ENCODE data around the gene SCN11A.

SCN11A gene

DNA sequence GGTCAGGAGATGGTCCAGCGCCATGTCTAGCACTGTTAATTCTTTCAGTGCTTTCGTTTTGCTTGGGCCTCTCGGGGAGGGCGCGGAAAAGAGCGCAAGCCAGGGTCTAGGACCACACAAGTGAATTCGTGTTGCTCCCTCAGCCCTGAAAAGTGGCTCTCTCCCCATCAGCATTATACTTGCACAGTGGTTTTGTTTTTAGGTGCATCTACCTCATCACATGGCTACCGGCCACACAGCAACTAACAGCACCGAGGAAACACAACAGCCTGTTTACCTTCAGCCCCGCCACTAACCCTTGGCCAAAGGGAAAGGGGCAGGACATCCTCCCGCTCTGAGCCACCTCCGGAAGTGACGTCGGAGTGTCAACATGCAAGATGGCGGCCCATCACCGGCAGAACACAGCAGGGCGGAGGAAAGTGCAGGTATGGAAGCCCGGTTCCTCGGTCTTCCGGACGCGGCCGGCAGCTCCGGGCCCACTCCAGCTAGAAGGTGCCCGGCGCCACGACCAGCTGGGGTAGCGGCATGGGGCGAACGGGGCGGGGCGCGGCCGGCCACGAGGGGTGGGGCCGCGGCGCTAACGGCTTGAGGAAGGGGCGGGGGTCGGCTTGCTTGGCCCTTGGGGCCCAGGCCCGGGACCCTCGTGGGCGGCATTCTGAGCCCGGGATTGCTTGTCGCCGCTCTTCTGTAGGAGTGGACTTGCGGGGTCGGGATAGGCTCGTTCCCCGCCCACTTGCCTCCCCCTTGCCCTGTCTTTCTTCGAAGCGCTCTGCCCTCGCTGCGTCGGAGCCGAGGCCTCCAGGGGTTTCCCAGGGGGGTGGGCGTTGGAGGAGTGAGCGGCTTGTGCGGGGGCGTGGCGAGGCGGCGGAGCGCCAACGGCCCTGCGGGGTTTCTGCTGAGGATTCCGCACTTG is at the start of gene SCN11A, which contains the start of gene WDR48:
Gene SCN11A, minus strand, starts transcription at position 296 of the 913 bp plus-strand sequence. CDS start 101,582 bp downstream, outside the sequence.
Gene WDR48, plus strand, starts transcription at position 368 of the 913 bp plus-strand sequence. Its CDS starts 10 bp downstream, at position 378.
- peak; percentile 70 for DNase-seq

- DNase-seq: peak; percentile 2
Observed at GRCh38 chr3:39101022-39101689, 49.4 kb upstream of the SCN11A start.

- DNase-seq: no peak
Observed at GRCh38 chr3:39100500-39100886, 48.7 kb upstream of the SCN11A start.

DNA sequence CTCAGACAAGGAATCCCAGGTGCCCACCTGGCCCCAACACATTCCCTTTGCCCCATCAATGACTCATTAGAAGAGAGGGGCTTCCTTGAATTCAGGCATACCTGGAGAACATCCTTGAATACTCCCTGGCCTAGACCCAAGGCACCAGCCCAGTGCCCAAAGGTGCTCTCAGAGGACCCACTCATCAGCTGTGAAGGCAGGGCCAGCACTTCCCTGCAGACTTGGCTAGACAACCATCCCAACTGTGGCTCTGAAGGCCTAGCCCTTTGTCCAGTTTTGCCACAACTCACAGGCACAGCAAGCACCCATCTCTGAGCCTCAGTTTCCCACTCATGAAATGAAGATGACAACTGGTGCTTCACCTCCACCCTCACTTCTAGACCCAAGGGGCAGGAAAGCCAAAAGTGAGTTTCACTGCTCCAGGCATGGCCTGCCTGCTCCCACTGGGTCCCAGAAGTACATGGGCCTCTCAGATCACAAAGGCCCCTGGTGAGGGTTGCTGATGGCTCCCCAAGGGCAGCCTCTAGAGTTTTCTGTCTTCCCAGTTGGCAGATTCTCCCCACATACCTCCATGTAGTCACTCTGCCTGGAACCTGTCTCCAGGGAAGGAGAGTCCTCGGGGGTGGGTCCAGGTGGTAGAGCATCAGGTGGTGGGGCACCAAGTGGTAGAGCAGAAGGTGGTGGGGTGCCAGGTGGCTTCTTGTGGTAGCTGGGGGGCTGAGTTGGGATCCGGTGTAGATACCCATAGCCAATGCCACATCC is 48.2 kb upstream of the SCN11A start:
- DNase-seq: no peak

DNA sequence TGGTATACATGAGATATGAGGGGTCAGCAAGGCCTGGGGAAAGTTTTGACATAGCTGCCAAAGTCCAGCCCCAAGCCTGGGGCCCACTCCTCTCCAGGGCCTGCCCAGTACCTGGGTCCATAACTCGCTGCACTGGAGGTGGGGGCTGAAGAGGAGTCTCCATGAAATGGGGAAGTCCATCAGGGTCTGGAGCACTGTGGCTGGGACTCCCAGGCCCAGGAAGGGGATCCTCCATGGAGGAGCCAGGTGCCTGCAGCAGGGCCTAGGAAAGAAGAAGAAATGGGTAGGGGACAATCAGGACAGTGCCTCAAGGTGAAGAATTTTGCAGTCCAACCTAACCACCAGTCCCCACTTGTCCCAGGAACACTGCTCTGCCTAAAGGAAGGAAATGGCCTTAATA is 47.5 kb upstream of the SCN11A start:
- no peak for DNase-seq

DNA sequence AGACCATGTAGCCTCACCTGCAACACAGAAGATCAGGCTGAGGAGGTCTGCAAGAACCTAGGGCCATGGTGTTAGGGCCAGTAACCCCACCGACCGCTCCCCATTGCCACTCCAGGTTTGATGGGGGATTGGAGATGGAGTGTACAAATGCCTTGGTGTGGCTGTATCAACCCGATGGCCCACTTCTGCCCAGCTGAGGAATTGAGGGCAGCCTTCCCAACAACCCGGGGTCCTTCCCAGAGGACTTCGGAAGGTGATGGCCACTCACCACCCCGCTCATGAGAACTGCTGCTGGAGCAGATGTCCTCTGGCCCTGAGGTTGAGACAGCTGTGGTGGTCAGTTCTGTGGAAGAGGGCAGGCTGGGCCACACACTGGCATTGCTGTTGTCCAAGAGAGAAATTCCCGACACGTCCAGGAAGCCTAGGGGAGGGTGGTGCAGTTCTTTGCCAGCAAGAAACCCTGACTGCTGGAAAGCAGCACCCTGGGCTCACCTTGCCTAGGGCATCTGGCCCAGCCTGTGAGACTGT is 46.8 kb upstream of the SCN11A start:
- DNase-seq: no peak

DNA sequence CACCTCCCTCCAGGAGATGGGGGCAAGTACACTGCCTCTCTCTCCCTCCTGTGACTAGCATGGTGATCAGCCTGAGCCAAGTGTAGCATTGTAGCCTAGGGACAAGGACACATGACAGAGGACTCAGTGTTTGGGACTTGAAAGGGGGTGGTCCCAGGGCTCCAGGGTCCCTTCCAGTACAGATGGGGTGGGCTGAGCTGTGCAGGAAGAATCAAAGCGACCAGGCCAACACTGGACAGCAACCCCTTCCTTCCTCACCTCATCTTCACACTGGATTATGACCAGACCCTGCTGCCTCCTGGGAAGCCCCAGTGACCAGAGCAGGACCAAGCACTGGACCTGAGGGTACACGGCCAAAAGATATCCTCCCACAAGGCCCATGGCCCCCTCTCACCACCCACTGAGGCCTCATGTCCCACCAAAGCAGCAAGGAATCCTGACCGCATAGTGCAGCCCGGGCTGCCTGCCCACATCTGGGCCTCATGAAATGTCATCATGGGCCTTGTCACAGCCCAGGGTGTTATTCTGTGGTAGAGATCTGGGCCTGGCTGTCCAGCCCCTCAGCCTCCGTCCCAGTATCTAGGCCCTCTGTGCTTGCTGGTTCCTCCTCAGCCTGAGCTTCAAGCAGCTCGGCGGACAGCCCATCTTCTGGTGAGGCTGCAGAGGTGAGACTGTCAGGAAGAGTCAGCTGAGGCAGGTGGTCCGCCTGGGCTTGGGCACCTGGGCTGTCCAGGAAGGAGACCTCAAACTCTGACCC is 46.1 kb upstream of the SCN11A start:
- DNase-seq: no peak

- DNase-seq: no peak
Observed at GRCh38 chr3:39096775-39097174, 45.0 kb upstream of the SCN11A start.

GRCh38 chr3:39095778-39096177 is 44.0 kb upstream of the SCN11A start:
- no peak for DNase-seq

DNA sequence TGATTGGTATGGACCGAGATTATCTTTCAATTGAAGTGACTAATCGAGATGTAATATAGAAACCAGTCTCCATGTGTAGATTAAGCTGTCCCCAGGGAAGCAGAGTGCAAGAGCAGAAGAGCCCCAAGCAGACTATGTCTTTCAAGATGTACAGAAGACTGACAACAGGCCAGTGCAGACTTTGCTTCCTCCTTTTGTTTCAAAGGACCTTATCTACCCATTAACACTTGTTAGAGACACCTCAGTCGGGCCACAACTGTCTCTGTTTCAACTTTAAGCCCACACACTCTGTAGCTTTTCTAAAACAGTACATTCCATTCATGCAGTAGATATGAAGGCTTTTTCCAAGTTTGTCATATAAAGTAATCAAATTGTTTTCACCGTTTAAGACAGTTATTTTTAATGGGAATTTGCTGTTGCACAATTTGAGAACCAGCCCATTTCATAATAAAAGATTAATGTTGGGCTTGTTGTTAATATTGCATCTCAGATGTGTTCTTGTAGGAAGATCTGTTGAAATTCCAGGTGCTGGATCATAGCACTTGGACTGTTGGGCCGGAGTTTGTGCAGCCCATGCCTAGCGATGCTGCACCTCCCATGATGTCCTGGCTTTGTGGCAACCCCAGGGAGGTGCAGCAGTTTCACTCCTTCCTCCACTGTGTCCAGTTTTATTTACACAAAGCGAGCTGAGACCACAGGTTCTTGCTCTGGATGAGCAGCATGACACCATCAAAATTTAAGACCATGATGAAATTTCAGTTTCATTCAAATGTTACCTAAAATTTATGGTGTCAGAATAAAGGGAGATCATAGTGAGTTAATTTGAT is 43.3 kb upstream of the SCN11A start:
- DNase-seq: no peak

DNA sequence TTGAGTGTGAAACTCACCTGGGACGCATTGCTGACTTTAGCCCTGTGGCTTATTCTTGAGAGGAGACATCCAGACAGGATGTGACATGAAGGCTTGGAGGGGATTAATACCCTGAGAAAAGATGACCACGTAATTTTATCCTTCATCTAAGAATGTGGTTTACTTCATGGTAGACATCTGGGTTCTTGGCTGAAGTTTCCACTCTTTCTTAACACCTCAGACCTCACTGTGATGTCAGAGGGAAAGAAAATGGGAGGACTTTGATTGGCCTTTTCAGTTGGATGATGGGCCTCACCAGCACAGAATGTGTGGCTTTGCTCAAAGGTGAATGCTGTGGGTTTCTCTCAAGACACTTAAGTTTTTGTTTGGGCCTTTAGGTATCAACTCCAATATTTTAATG is 39.2 kb upstream of the SCN11A start:
- no peak for DNase-seq

DNA sequence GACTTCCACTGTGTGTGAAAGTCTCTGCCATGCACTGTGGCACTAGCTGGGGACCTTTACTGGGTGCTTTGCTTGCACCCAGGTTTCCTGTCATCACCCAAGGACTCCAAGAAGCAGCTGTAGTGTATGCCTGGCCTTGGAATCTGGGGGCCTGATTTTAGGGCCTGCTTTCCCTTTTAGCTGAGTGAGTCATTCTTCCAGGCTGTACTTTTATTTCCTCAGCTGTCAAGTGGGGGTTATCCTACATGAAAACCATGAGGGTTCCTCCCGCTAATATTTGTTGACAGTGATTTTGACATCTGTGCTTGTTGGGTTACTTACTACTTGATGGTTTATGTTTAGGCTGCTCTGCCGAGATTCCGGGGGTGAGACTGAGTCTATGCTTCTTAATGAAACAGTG is 37.1 kb upstream of the SCN11A start:
- no peak for DNase-seq

GRCh38 chr3:39088456-39088855 is 36.7 kb upstream of the SCN11A start:
- no peak for DNase-seq

- no peak for DNase-seq
Observed at GRCh38 chr3:39086144-39086543, 34.4 kb upstream of the SCN11A start.

- DNase-seq: no peak
Observed at GRCh38 chr3:39082666-39083313, 31.0 kb upstream of the SCN11A start.

DNA sequence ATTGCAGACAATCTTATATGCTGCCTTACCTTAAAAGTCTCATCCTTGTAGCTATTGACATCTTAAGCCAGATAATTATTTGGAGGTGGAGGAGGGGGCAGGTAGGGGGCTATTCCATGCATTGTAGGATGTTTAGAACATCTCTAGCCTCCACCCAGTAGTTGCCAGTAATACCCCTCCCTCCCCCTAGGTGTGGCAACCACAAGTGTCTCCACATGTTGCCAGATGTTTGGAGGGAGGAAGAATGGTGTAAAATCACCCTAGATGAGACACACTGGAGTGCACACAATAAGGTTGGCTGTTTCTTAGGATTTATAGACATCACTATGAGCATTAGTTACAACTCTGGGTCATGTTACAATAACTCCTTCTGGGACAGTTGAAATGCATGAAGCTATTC is 28.3 kb upstream of the SCN11A start:
- DNase-seq: no peak

GRCh38 chr3:39079530-39079929 is 27.8 kb upstream of the SCN11A start:
- no peak for DNase-seq

DNA sequence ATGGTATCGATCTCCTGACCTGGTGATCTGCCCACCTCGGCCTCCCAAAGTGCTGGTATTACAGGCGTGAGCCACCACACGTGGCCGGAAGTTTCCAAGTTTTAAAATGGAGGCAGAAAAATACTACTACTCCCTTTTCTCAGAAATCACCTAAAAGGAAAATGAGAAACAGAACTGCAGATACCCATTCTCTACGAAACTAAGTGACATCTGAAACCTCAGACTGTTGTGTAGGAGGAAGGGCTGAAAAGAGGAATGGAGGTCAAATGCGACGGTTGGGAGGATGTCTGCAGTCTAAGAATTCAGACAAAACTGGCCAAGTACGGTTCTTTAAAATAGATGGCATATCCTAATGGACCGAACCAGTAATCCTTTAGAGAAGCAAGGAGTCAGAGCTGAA is 24.2 kb upstream of the SCN11A start:
- no peak for DNase-seq

DNA sequence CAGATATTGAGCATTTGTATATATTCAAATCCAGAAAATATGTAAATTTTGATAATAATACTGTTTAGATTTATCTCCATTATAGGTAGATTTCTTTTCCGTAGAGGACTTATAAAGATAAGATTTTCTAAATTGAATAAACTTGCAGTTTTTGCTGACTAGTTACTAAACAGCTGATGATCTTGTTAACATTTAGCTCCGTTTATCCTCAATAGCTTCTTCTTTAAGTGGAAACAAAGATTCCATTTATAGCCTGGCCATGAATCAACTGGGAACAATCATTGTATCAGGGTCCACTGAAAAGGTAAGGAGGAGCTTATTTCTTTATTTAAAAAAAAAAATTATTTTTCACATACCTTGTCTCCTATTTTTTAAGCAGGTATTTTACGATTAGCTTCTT is 16.8 kb upstream of the SCN11A start:
- DNase-seq: no peak

- DNase-seq: no peak
Observed at GRCh38 chr3:39067286-39067685, 15.5 kb upstream of the SCN11A start.

- DNase-seq: no peak
Observed at GRCh38 chr3:39065197-39065596, 13.5 kb upstream of the SCN11A start.
